HepG2 (cell line): ENCODE data around the gene HOXD12. TPM values are rescaled to one million over a fixed set of nuclear protein-coding genes. Genes with fewer than 3 reads are reported as not detected.

Experiments used
- ATM ChIP-seq: fragments of 450-650 bp; IDR thresholded peaks from 2 replicates; pipeline ENCODE4 v1.7.1; 2017; ENCODE audit warnings: mild to moderate bottlenecking, borderline replicate concordance
- ELF1 ChIP-seq: sonication (generic); formaldehyde crosslinking; IDR thresholded peaks from 2 replicates; pipeline ENCODE4 v1.4.0; 2020; ENCODE audit warnings: missing genetic modification reagents
- FOXO1 ChIP-seq: sonication (generic); formaldehyde crosslinking; IDR thresholded peaks from 2 replicates; pipeline ENCODE4 v1.4.0; 2020; ENCODE audit warnings: missing genetic modification reagents
- GMEB2 ChIP-seq: IDR thresholded peaks from 2 replicates; pipeline ENCODE4 v1.6.1; 2016; ENCODE audit warnings: missing biosample characterization, missing genetic modification reagents, low read depth
- GTF2F1 ChIP-seq: fragments of 150-350 bp; IDR thresholded peaks from 2 replicates; pipeline ENCODE4 v1.6.1; 2014; ENCODE audit warnings: low read length
- IRF1 ChIP-seq: sonication (generic); formaldehyde crosslinking; IDR thresholded peaks from 2 replicates; pipeline ENCODE4 v1.4.0; 2020; ENCODE audit warnings: low read depth, mild to moderate bottlenecking, missing genetic modification reagents
- KDM1A ChIP-seq: IDR thresholded peaks from 2 replicates; pipeline ENCODE4 v1.6.1; 2016; ENCODE audit warnings: missing compliant biosample characterization
- KDM2A ChIP-seq: sonication (generic); formaldehyde crosslinking; IDR thresholded peaks from 2 replicates; pipeline ENCODE4 v1.4.0; 2020; ENCODE audit warnings: low read depth, missing genetic modification reagents, borderline replicate concordance
- KLF13 ChIP-seq: sonication (generic); formaldehyde crosslinking; IDR thresholded peaks from 2 replicates; pipeline ENCODE4 v1.4.0; 2020; ENCODE audit warnings: mild to moderate bottlenecking, missing genetic modification reagents
- RNF219 ChIP-seq: sonication (generic); formaldehyde crosslinking; IDR thresholded peaks from 2 replicates; pipeline ENCODE4 v1.5.0; 2020; ENCODE audit warnings: mild to moderate bottlenecking, missing genetic modification reagents
- SYNCRIP ChIP-seq: fragments of 200-400 bp; formaldehyde crosslinking; IDR thresholded peaks from 2 replicates; pipeline ENCODE4 v1.6.1; 2018; ENCODE audit warnings: mild to moderate bottlenecking, low read depth, low read length; ENCODE audit not compliant: insufficient read depth
- TOE1 ChIP-seq: sonication (generic); formaldehyde crosslinking; IDR thresholded peaks from 2 replicates; pipeline ENCODE4 v1.4.0; 2020; ENCODE audit warnings: mild to moderate bottlenecking, missing genetic modification reagents
- ZNF235 ChIP-seq: sonication (generic); formaldehyde crosslinking; IDR thresholded peaks from 2 replicates; pipeline ENCODE4 v1.8.1; 2023; ENCODE audit warnings: mild to moderate bottlenecking, missing genetic modification reagents, borderline replicate concordance
- ZNF343 ChIP-seq: sonication (generic); formaldehyde crosslinking; IDR thresholded peaks from 2 replicates; pipeline ENCODE4 v1.4.0; 2020; ENCODE audit warnings: mild to moderate bottlenecking, missing genetic modification reagents
- ZNF430 ChIP-seq: sonication (generic); formaldehyde crosslinking; IDR thresholded peaks from 2 replicates; pipeline ENCODE4 v1.9.0; 2021; ENCODE audit warnings: mild to moderate bottlenecking, missing genetic modification reagents
- ZNF513 ChIP-seq: sonication (generic); formaldehyde crosslinking; conservative IDR thresholded peaks from 2 replicates; pipeline ENCODE4 v1.5.0; 2020; ENCODE audit warnings: missing genetic modification reagents
- ZNF619 ChIP-seq: sonication (generic); formaldehyde crosslinking; IDR thresholded peaks from 2 replicates; pipeline ENCODE4 v1.4.0; 2020; ENCODE audit warnings: mild to moderate bottlenecking, missing genetic modification reagents
- ZNF709 ChIP-seq: sonication (generic); formaldehyde crosslinking; IDR thresholded peaks from 2 replicates; pipeline ENCODE4 v1.5.0; 2020; ENCODE audit warnings: mild to moderate bottlenecking, missing genetic modification reagents
- ZNF770 ChIP-seq: sonication (generic); formaldehyde crosslinking; IDR thresholded peaks from 2 replicates; pipeline ENCODE4 v1.5.0; 2020; ENCODE audit warnings: mild to moderate bottlenecking, missing genetic modification reagents
- ZSCAN20 ChIP-seq: sonication (generic); formaldehyde crosslinking; IDR thresholded peaks from 2 replicates; pipeline ENCODE4 v1.4.0; 2020; ENCODE audit warnings: missing genetic modification reagents, mild to moderate bottlenecking, borderline replicate concordance
- polyA plus RNA-seq, 8 experiments: library from polyadenylated mRNA; depleted of rRNA in 3 of 8; stranded (reverse) in 7 of 8; unstranded in 1 of 8; fragments of >200 nt; fragmentation: Illumina TruSeq in 4 of 8; extraction: Trizol in 4 of 8; gene quantifications; 2 replicates each; pipeline versions ENCODE4 v1.2.1 to v1.2.3, GENCODE V29; 2011 to 2016; ENCODE audit warnings: low read depth in 4 of 8, missing spikeins in 1 of 8, mixed read lengths in 1 of 8; ENCODE audit not compliant: insufficient read depth in 1 of 8
- total RNA-seq, 5 experiments: library from RNA; depleted of rRNA; stranded (reverse); fragments of >200 nt; fragmentation: Illumina TruSeq; extraction: Trizol; gene quantifications; 2 replicates each; pipeline ENCODE4 v1.2.3, GENCODE V29; 2016; ENCODE audit warnings: low read depth in 1 of 5
- TF ChIP-seq, protein P1 (sequence below): sonication (generic); formaldehyde crosslinking; IDR thresholded peaks from 2 replicates; pipeline ENCODE4 v1.5.0; 2020; ENCODE audit warnings: missing genetic modification reagents

Gene HOXD12
- total and polyA plus RNA-seq, 2 of the 13 experiments (the other 11 are each of a cell fraction or from before 2014, with no cell fraction given), result not detected

GRCh38 chr2:176140513-176141317, 41.1 kb downstream of the HOXD12 start (continued):
- peak; percentile 55; the same call in 1 of the 2 replicates for TF ChIP-seq ZNF770 (CRISPR knock-in tag)
- TF ChIP-seq ZSCAN20 (CRISPR knock-in tag), result no peak
- TF ChIP-seq ZNF709 (CRISPR knock-in tag), result peak; percentile 83
- no peak for TF ChIP-seq GTF2F1
- TF ChIP-seq ZNF513 (CRISPR knock-in tag), result no peak
- peak; percentile 65; the same call in 1 of the 2 replicates for TF ChIP-seq ZNF430 (CRISPR knock-in tag)
- no peak for TF ChIP-seq SYNCRIP
- no peak for TF ChIP-seq ZNF235
- TF ChIP-seq TOE1 (CRISPR knock-in tag), result no peak
- no peak for TF ChIP-seq GMEB2 (CRISPR knock-in tag)
- no peak for TF ChIP-seq RNF219
- peak; percentile 81; the same call in 1 of the 2 replicates for TF ChIP-seq KLF13 (CRISPR knock-in tag)
- peak; percentile 98 for TF ChIP-seq KDM2A (CRISPR knock-in tag)
- no peak for TF ChIP-seq IRF1 (CRISPR knock-in tag)
- TF ChIP-seq ELF1, result peak; percentile 75
- TF ChIP-seq, protein P1, sequence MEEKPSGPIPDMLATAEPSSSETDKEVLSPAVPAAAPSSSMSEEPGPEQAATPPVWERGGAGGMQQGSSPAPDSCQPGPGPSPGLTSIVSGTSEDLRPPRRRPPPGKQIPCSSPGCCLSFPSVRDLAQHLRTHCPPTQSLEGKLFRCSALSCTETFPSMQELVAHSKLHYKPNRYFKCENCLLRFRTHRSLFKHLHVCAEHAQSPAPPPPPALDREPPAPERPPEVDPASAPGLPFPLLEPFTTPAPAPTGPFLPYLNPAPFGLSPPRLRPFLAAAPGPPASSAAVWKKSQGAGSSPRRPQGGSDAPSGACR (CRISPR knock-in tag), result no peak
- peak; percentile 59; the same call in 1 of the 2 replicates for TF ChIP-seq FOXO1 (CRISPR knock-in tag)
- TF ChIP-seq ZNF343 (CRISPR knock-in tag), result 0 out of 2 replicates have a peak, but pooled peaks have one; percentile 82
- TF ChIP-seq KDM1A (CRISPR knock-in tag), result no peak
- no peak for TF ChIP-seq ATM
- TF ChIP-seq ZNF619 (CRISPR knock-in tag), result no peak
